Measurements from ENCODE around the gene PCAT7. TPM values are rescaled to one million over a fixed set of nuclear protein-coding genes. Genes with fewer than 3 reads are reported as not detected.

The PCAT7 gene
- total RNA-seq, 1 experiment from 2014 or later, result 4.0 TPM

GRCh38 chr9:94568250-94568889, 13.5 kb downstream of the PCAT7 start:
- no peak for TF ChIP-seq CTCF (conservative IDR thresholded peaks at IDR 0.05)
- WGBS (ENCODE audit: extremely low coverage, insufficient read length, low lambda C conversion rate), result no CpG with 5 or more reads among the region's 3 CpGs
- DNase-seq, result no peak
- H2BK20ac ChIP-seq (ENCODE audit: low read depth, low read length, poor library complexity, severe bottlenecking), result no peak overlapping the region
- H2BK12ac ChIP-seq (ENCODE audit: insufficient read length, low read depth, low read length), result no peak overlapping the region
- Mint-ChIP-seq H3K4me3 (no peak overlapping the region), H3K27ac (no peak overlapping the region), H3K36me3 (ENCODE audit: insufficient read depth in 1 of 3, low read depth in 3 of 3) (peaks cover 8 to 13% (median 11%) of the 10 kb centered on the region in 3 experiments), H3K9me3 (no peaks in the 10 kb centered on the region; a peak in 2 of 5 replicates), H3K27me3 (ENCODE audit: low read depth) (peaks cover 13% of the 10 kb centered on the region), H3K4me1 (peaks cover 15% of the 10 kb centered on the region in 2 experiments)
- H2BK5ac ChIP-seq (ENCODE audit: insufficient read length, low read length), result no peak overlapping the region
- H4K8ac ChIP-seq (replicated peaks; ENCODE audit: insufficient read length, low read depth, low read length), result no peak overlapping the region
- no peaks in the 10 kb centered on the region; the same call in 1 of the 2 replicates for H3K4me1 ChIP-seq (ENCODE audit: insufficient read depth, low read length)
- H3K23ac ChIP-seq (ENCODE audit: insufficient read length, low read depth, low read length), result no peak overlapping the region
- no peaks in the 10 kb centered on the region for H4K20me1 ChIP-seq (ENCODE audit: control insufficient read depth, insufficient read depth, insufficient read length)
- no peak overlapping the region for H3K27ac ChIP-seq (ENCODE audit: insufficient read length, low read depth, low read length)
- H3K56ac ChIP-seq (ENCODE audit: insufficient read length, low read depth, low read length), result no peak overlapping the region
- H3K14ac ChIP-seq (ENCODE audit: insufficient read depth, low read length), result no peak overlapping the region
- H2AFZ ChIP-seq (ENCODE audit: low read length), result no peak overlapping the region
- H3K23me2 ChIP-seq (ENCODE audit: insufficient read length, low read depth, low read length, poor library complexity, severe bottlenecking), result no peaks in the 10 kb centered on the region
- H4K5ac ChIP-seq (ENCODE audit: insufficient read length, low read depth, low read length), result no peak overlapping the region
- H2BK15ac ChIP-seq (ENCODE audit: low read depth, low read length), result no peak overlapping the region
- no peaks in the 10 kb centered on the region for H3K27me3 ChIP-seq (ENCODE audit: insufficient read depth, low read length)
- no peaks in the 10 kb centered on the region for H3K9me3 ChIP-seq (ENCODE audit: control insufficient read depth, low read depth, low read length)
- no peak overlapping the region for H3K18ac ChIP-seq (ENCODE audit: insufficient read length, low read depth, low read length)
- no peaks in the 10 kb centered on the region for H3K79me1 ChIP-seq (ENCODE audit: insufficient read depth, low read depth, low read length, poor library complexity, severe bottlenecking)
- H2BK120ac ChIP-seq (ENCODE audit: low read depth, low read length, poor library complexity, severe bottlenecking), result no peak overlapping the region
- no peaks in the 10 kb centered on the region for H3K79me2 ChIP-seq (ENCODE audit: insufficient read depth, low read length)
- no peak overlapping the region for H2AK5ac ChIP-seq (ENCODE audit: insufficient read length, low read length)
- H3K4ac ChIP-seq (ENCODE audit: low read depth, low read length), result no peak overlapping the region
- H3K9ac ChIP-seq (ENCODE audit: extremely low read depth, insufficient read length, low read length), result no peak overlapping the region
- H3T11ph ChIP-seq (ENCODE audit: low read length), result no peak overlapping the region
- no peak overlapping the region for H3K4me2 ChIP-seq (ENCODE audit: insufficient read depth, insufficient read length, low read length)
- no peak overlapping the region for H4K91ac ChIP-seq (ENCODE audit: insufficient read length, low read depth, low read length)
